GM12874 (cell line): ENCODE data around the gene HHIPL1.

Source experiments
- TF ChIP-seq, protein P1 (sequence below): IDR thresholded peaks from 2 replicates; pipeline ENCODE4 v1.5.1; 2011; ENCODE audit warnings: low read depth, mild to moderate bottlenecking, control low read depth, low read length, moderate library complexity; ENCODE audit not compliant: insufficient read depth

The HHIPL1 gene

DNA sequence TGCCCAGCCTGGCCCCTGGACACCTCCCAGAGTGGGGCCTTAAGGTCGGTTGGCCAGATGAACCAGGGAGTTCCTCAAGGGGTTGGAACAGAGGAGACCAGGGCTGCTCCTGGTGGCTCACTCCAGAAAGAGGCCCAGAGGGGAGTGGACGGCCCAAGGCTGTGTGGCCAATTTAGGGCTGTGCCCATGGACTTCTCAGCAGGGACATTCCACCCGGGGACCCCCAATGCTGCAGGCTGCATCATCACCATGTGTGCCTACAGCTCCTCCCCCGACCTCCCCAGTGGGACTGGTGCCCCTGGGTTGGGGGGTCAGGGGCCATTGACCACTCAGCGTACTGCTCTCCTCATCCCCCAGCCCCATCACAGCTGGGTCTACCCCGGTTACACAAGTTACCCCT, 21.6 kb downstream of the HHIPL1 start:
- TF ChIP-seq, protein P1, sequence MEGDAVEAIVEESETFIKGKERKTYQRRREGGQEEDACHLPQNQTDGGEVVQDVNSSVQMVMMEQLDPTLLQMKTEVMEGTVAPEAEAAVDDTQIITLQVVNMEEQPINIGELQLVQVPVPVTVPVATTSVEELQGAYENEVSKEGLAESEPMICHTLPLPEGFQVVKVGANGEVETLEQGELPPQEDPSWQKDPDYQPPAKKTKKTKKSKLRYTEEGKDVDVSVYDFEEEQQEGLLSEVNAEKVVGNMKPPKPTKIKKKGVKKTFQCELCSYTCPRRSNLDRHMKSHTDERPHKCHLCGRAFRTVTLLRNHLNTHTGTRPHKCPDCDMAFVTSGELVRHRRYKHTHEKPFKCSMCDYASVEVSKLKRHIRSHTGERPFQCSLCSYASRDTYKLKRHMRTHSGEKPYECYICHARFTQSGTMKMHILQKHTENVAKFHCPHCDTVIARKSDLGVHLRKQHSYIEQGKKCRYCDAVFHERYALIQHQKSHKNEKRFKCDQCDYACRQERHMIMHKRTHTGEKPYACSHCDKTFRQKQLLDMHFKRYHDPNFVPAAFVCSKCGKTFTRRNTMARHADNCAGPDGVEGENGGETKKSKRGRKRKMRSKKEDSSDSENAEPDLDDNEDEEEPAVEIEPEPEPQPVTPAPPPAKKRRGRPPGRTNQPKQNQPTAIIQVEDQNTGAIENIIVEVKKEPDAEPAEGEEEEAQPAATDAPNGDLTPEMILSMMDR: no peak

DNA sequence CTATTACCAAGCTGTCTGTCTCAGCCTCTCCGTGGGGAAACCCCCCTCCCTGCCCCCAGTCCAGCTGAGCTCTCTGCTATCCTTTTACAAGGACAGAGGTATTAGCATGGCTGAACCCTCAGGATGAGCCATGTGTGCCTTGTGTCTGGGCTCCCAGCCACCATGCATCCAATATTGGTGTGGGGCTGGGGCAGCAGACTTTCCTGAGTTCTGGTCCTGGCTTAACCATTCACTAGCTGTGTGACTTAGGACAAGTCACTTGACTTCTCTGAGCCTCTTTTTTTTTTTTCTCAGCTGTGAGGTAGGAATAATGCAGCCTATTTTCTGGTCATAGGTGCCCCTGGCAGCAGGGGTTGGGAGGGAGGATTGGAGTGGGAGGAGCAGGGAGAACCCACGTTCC, 22.1 kb downstream of the HHIPL1 start:
- TF ChIP-seq, protein P1: no peak

- TF ChIP-seq, protein P1: no peak
Measured at GRCh38 chr14:99667821-99668220, 22.9 kb downstream of the HHIPL1 start.

DNA sequence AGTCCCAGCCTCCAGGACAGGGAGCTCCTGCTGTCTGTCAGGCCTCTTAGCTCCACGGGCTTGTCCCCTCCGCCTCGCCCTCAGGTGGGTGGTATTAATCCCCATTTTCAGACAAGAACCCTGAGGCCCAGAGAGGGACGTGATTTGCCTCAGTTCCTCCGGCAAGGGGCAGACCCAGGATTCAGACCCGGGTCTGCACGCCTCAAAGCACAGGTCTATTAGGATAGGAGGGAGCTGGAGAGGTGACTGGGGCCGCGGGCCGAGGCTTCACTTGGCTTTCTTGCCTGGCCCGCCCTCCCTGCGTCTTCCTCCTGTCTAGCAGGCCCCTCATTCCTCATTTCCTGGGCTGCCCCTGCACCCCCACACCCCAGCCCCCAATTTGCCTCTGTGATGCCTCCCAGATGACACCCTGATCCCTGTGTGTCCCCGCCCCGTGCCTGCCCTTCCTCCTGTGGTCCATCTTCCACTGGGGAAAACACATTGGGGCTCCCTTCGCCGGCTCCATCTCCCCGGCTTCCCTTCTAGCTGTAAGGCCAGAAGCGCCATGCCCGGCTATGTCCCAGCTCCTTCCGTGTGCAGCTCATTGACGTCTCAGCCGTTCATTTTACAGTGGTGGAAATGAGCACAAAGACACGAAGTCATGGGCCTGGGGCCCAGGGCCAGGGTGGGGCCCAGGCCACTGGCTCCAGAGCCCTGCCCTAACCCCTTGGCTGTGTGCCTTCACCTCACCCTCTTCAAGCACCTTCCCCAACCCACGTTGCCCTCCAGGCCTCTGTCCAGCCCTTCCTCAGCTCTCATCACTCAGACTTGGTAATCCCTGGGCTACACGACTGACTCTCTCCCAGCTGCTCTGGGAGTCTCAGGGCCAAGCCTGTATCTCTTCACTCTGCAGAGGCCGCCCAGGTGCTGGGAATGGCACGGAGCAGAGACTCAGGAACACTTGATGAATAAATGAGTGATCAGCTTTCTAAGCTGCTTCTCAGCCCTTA, 23.7 kb downstream of the HHIPL1 start:
- TF ChIP-seq, protein P1: no peak

DNA sequence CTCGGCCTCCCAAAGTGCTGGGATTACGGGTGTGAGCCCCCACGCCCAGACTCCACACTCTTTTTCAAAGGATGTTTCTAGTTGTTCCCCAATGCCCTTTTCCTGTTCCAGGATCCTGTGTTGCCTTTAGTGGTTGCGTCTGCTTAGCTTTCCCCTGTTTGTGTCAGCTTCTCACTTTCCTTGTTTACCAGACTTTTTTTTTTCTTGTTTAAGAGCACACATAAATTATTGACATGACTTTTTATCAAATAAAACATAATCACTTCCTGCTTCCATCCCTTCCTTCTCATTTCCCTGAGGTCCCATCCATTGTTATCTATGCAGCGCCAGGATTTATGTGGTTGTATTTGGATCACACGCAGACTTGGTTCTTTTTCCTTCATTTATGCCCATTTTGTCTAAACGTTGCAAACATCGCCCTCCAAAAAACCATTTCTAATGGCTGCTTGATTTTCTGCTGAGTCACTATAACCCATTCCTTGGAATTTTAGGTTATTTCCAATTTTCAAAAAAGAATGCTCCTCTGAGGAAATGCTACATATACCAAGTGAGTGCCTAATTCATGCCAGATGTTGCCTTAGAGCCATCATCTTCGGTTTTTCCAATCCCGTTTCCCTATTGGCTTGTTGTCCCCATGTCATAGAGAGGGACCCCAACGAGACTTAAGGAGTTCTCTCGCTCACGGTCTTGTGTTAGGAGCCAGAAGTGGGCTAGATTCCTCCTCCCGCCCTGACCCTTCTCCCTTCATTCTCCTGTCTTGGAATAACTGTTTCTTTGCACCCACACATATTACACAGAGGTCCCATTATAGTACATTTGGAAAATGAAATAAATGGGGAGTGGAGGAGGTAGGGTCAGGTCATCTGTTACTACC, 25.7 kb downstream of the HHIPL1 start:
- TF ChIP-seq, protein P1: no peak

DNA sequence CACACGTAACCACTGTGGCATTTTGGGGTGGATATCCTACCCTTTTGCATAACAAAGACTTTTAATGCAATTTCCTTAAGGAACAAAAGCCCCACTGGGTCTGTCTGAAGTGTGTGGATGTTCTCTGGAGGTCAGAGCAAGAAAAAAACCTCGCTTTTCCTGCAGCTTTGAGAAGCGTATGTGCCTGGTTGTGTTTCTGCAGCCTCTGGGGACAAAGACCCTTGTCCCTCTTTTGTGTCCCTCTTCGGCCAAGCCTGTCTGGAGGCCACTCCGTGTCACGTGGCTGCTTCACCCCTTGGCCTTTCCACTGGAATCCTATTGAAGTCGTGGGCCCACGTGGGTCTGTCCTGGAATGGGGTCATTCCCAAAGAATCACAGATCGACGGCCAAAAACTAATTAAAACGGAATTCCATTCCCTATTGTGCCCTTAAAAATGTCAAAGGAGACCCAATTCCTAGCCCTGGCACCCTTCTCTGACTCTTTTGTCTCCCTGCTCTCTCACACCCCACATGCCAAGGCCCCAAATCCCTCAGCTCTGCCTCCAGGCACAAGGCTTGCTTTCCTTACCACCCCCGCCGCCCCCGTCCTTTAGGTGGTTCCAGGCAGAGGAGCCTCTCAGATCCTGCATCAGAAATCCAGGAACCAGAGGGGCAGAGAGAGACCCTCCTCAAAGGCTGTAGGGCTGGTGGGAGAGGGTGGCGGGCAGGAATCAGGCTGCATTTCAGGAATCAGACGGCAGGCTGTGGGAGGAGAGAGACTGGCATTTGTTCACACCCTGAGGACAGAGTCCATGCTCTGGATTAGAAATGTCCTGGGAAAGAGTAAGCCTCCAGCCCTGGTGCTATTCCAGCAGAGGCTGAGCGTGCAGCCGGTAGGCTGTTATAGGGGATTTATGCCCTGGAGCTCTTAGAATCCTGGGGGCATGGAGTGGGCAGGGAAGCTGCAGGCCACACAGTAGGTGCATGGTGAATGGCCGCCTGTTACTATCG, 26.6 kb downstream of the HHIPL1 start:
- TF ChIP-seq, protein P1: no peak
